H1 (cell line): ENCODE results near the gene USP7. TPM values are rescaled to one million over a fixed set of nuclear protein-coding genes. Genes with fewer than 3 reads are reported as not detected.

Source experiments
- CTCF ChIA-PET: fragments of 300-600 bp; sonication (Branson Sonifier 250); formaldehyde crosslinking; loops from one replicate; lab custom pipeline; 2021; ENCODE audit not compliant: partially characterized antibody; lab: Charles Lee
- POLR2A ChIA-PET: fragments of 300-600 bp; sonication (Branson Sonifier 250); formaldehyde crosslinking; loops from one replicate; lab custom pipeline; 2021; ENCODE audit warnings: inconsistent platforms; ENCODE audit not compliant: partially characterized antibody; lab: Charles Lee
- DNase-seq, 2 experiments: peaks; one replicate each; pipeline versions ENCODE4 v3.0.0 to v3.0.0-alpha.2; 2010 to 2022; ENCODE audit warnings: low spot score in 2 of 2, low read depth in 1 of 2, mixed read lengths in 1 of 2
- FAIRE-seq: peaks from 2 replicates; lab custom pipeline; 2011; peaks lifted over from hg19 to GRCh38; lab: Jason Lieb, UNC
- H2AFZ ChIP-seq: 2 replicates; pipeline ENCODE4 v1.8.1; 2012; ENCODE audit warnings: low read length, inconsistent platforms
- H2AK5ac ChIP-seq: 2 replicates; pipeline ENCODE4 v1.6.1; 2013; ENCODE audit warnings: low read depth, low read length
- H2BK120ac ChIP-seq: replicated peaks from 2 replicates; pipeline ENCODE3; 2013; ENCODE audit warnings: low read depth, low read length, inconsistent platforms
- H2BK12ac ChIP-seq: 2 replicates; pipeline ENCODE4 v1.6.1; 2013; ENCODE audit warnings: low read depth, low read length
- H2BK15ac ChIP-seq: 2 replicates; pipeline ENCODE4 v1.6.1; 2013; ENCODE audit warnings: low read length
- H2BK20ac ChIP-seq: 2 replicates; pipeline ENCODE4 v1.6.1; 2013; ENCODE audit warnings: low read length
- H2BK5ac ChIP-seq: 2 replicates; pipeline ENCODE4 v1.6.1; 2013; ENCODE audit warnings: low read depth, low read length
- H3K14ac ChIP-seq: 2 replicates; pipeline ENCODE4 v1.6.1; 2013; ENCODE audit warnings: inconsistent platforms; ENCODE audit not compliant: insufficient read length
- H3K18ac ChIP-seq: 2 replicates; pipeline ENCODE4 v1.6.1; 2013; ENCODE audit warnings: low read length; ENCODE audit errors: extremely low read depth
- H3K23ac ChIP-seq: 2 replicates; pipeline ENCODE4 v1.6.1; 2013; ENCODE audit warnings: inconsistent platforms; ENCODE audit not compliant: insufficient read length
- H3K23me2 ChIP-seq: 2 replicates; pipeline ENCODE4 v1.6.1; 2013; ENCODE audit warnings: low read depth, low read length
- H3K27ac ChIP-seq: 2 replicates; pipeline ENCODE4 v1.6.1; 2011; ENCODE audit warnings: low read depth, low read length, inconsistent platforms
- H3K27me3 ChIP-seq, 4 experiments: replicated peaks in 1 of 4; 1 replicate in 1 of 4; 2 replicates in 3 of 4; pipeline versions ENCODE4 v1.6.1 to v1.8.1; 2011 to 2013; ENCODE audit warnings: low read length in 3 of 4, mild to moderate bottlenecking in 3 of 4, inconsistent platforms in 2 of 4, mixed read lengths in 2 of 4, moderate library complexity in 1 of 4; ENCODE audit not compliant: control insufficient read depth in 3 of 4, insufficient read depth in 3 of 4; ENCODE audit errors: extremely low read depth in 1 of 4
- H3K36me3 ChIP-seq, 4 experiments: 2 replicates each; pipeline versions ENCODE4 v1.6.1 to v1.8.1; 2011 to 2013; ENCODE audit warnings: mild to moderate bottlenecking in 4 of 4, low read length in 3 of 4, moderate library complexity in 2 of 4, control low read depth in 1 of 4, inconsistent platforms in 1 of 4; ENCODE audit not compliant: insufficient read depth in 4 of 4, control insufficient read depth in 2 of 4
- H3K4ac ChIP-seq: replicated peaks from 2 replicates; pipeline ENCODE3; 2013; ENCODE audit warnings: low read length, low read depth, mixed read lengths, inconsistent platforms; ENCODE audit not compliant: insufficient read length
- H3K4me1 ChIP-seq, 4 experiments: replicated peaks in 1 of 4; 1 replicate in 1 of 4; 2 replicates in 3 of 4; pipeline versions ENCODE4 v1.6.1 to v1.8.1; 2011 to 2013; ENCODE audit warnings: low read length in 3 of 4, inconsistent platforms in 2 of 4, mixed read lengths in 1 of 4; ENCODE audit not compliant: insufficient read depth in 4 of 4, control insufficient read depth in 3 of 4
- H3K4me2 ChIP-seq, 2 experiments: 2 replicates each; pipeline versions ENCODE4 v1.6.1 to v1.8.1; 2011 to 2013; ENCODE audit warnings: low read depth in 2 of 2, low read length in 2 of 2, control low read depth in 1 of 2, inconsistent platforms in 1 of 2, mild to moderate bottlenecking in 1 of 2; ENCODE audit not compliant: insufficient read depth in 1 of 2
- H3K4me3 ChIP-seq, 4 experiments: fragments of 200-600, 300-600 bp in 1 of 4; sonication (generic), shearing (Covaris generic), sonication (Bioruptor Twin) in 1 of 4; 2 replicates each; pipeline versions ENCODE4 v1.5.1 to v1.8.1; 2011 to 2016; ENCODE audit warnings: low read length in 4 of 4, low read depth in 3 of 4, control low read depth in 2 of 4, inconsistent platforms in 2 of 4, mild to moderate bottlenecking in 2 of 4, mixed read lengths in 1 of 4, moderate library complexity in 1 of 4; ENCODE audit not compliant: insufficient read depth in 2 of 4; ENCODE audit errors: extremely low read depth in 1 of 4
- H3K56ac ChIP-seq: replicated peaks from 2 replicates; pipeline ENCODE3; 2013; ENCODE audit warnings: low read depth, mild to moderate bottlenecking, mixed read lengths, low read length, inconsistent platforms; ENCODE audit not compliant: insufficient read length
- H3K79me1 ChIP-seq: 2 replicates; pipeline ENCODE4 v1.6.1; 2013; ENCODE audit warnings: low read depth, low read length, control low read depth
- H3K79me2 ChIP-seq, 2 experiments: 2 replicates each; pipeline versions ENCODE4 v1.6.1 to v1.8.1; 2012 to 2013; ENCODE audit warnings: low read length in 2 of 2, mild to moderate bottlenecking in 2 of 2, inconsistent platforms in 1 of 2; ENCODE audit not compliant: insufficient read depth in 2 of 2, control insufficient read depth in 1 of 2
- H3K9ac ChIP-seq, 4 experiments: replicated peaks in 1 of 4; 1 replicate in 1 of 4; 2 replicates in 3 of 4; pipeline versions ENCODE4 v1.6.1 to v1.8.1; 2011 to 2013; ENCODE audit warnings: low read depth in 3 of 4, low read length in 3 of 4, control low read depth in 2 of 4, mild to moderate bottlenecking in 2 of 4, moderate library complexity in 2 of 4, inconsistent platforms in 1 of 4; ENCODE audit errors: extremely low read depth in 1 of 4
- H3K9me3 ChIP-seq, 2 experiments: 2 replicates each; pipeline versions ENCODE4 v1.6.1 to v1.8.1; 2012 to 2013; ENCODE audit warnings: mild to moderate bottlenecking in 2 of 2, moderate library complexity in 2 of 2, control low read depth in 1 of 2, inconsistent platforms in 1 of 2, low read depth in 1 of 2, low read length in 1 of 2, mixed read lengths in 1 of 2; ENCODE audit not compliant: insufficient read depth in 2 of 2
- H4K20me1 ChIP-seq, 2 experiments: replicated peaks in 1 of 2; 2 replicates each; pipeline versions ENCODE3 to v1.8.1; 2011 to 2013; ENCODE audit warnings: inconsistent platforms in 2 of 2, low read length in 2 of 2, mild to moderate bottlenecking in 1 of 2; ENCODE audit not compliant: insufficient read depth in 2 of 2, control insufficient read depth in 1 of 2
- H4K5ac ChIP-seq: 2 replicates; pipeline ENCODE4 v1.6.1; 2013; ENCODE audit warnings: low read length, low read depth, mixed read lengths, inconsistent platforms; ENCODE audit not compliant: insufficient read length
- H4K8ac ChIP-seq: 2 replicates; pipeline ENCODE4 v1.8.0; 2013; ENCODE audit warnings: mild to moderate bottlenecking, moderate library complexity, low read length, inconsistent platforms; ENCODE audit not compliant: insufficient read depth; ENCODE audit errors: extremely low read depth
- H4K91ac ChIP-seq: replicated peaks from 2 replicates; pipeline ENCODE3; 2013; ENCODE audit warnings: low read length, mixed read lengths, inconsistent platforms; ENCODE audit not compliant: insufficient read length
- CTCF ChIP-seq, 3 experiments: IDR thresholded peaks; 1 replicate in 2 of 3; 2 replicates in 1 of 3; pipeline versions ENCODE4 v1.5.1 to v1.6.1; 2011; ENCODE audit warnings: low read length in 3 of 3, mild to moderate bottlenecking in 3 of 3, inconsistent platforms in 2 of 3, low read depth in 1 of 3, moderate library complexity in 1 of 3; ENCODE audit not compliant: insufficient read depth in 1 of 3; ENCODE audit errors: control extremely low read depth in 1 of 3
- KDM4A ChIP-seq: IDR thresholded peaks from one replicate; pipeline ENCODE4 v1.7.1; 2012; ENCODE audit warnings: low read depth, mild to moderate bottlenecking, moderate library complexity, low read length, inconsistent platforms; ENCODE audit not compliant: severe bottlenecking
- MAX ChIP-seq: IDR thresholded peaks from 2 replicates; pipeline ENCODE4 v1.6.1; 2012; ENCODE audit warnings: inconsistent platforms
- NANOG ChIP-seq: IDR thresholded peaks from 2 replicates; pipeline ENCODE4 v1.6.1; 2011; ENCODE audit warnings: low read length, low read depth, mild to moderate bottlenecking, inconsistent platforms; ENCODE audit not compliant: insufficient read depth, poor library complexity, severe bottlenecking
- RBBP5 ChIP-seq: IDR thresholded peaks from 2 replicates; pipeline ENCODE4 v1.7.1; 2012; ENCODE audit warnings: low read depth, mild to moderate bottlenecking, inconsistent platforms, low read length, moderate library complexity, borderline replicate concordance
- SUZ12 ChIP-seq: fragments of 200-600 bp; sonication (generic); IDR thresholded peaks from 2 replicates; pipeline ENCODE4 v1.6.1; 2012; ENCODE audit warnings: mild to moderate bottlenecking, inconsistent platforms, low read length, moderate library complexity, mixed read lengths
- WGBS, 2 experiments: shearing (Covaris generic) in 1 of 2; methylation state at CpG; one replicate each; pipeline versions ENCODE4 v1.1.6 to v1.1.7; 2013 to 2015; ENCODE audit warnings: low lambda C conversion rate in 2 of 2, mixed read lengths in 2 of 2, inconsistent platforms in 1 of 2, low coverage in 1 of 2, missing lambda C conversion rate in 1 of 2; ENCODE audit not compliant: insufficient replicate concordance in 2 of 2, insufficient coverage in 1 of 2, insufficient read length in 1 of 2; ENCODE audit errors: extremely low coverage in 1 of 2, missing lambda C conversion rate in 1 of 2; 5-methylcytosine and 5-hydroxymethylcytosine counted together
- polyA plus RNA-seq, 7 experiments: library from polyadenylated mRNA; depleted of rRNA in 3 of 7; stranded (reverse) in 5 of 7; unstranded in 2 of 7; fragments of >200 nt in 5 of 7; fragments of 200-250 nt in 2 of 7; gene quantifications; 1 replicate in 5 of 7; 2 replicates in 1 of 7; 4 replicates in 1 of 7; pipeline versions ENCODE4 v1.2.1 to v1.2.3, GENCODE V29; 2011 to 2013; ENCODE audit warnings: missing spikeins in 2 of 7, mixed read lengths in 2 of 7
- total RNA-seq: library from RNA; stranded (reverse); fragmentation: NEBNext Ultra II Directional; extraction: Animal tissue kit (Norgen Biotek cat#: 25700); gene quantifications from 2 replicates; pipeline ENCODE4 v1.2.1, GENCODE V29; 2021

The USP7 gene
- total and polyA plus RNA-seq, 2 of the 8 experiments (the other 6 are each of a cell fraction or from before 2014, with no cell fraction given): 21.3 to 211 TPM

GRCh38 chr16:8910811-8911210 lies 52.9 kb downstream of the USP7 start:
- Histone ChIP-seq H4K8ac (no peak overlapping the region), H3K18ac (no peak overlapping the region), H2AK5ac (no peak overlapping the region), H3K79me1 (peaks cover 11% of the 10 kb centered on the region), H2BK120ac (no peak overlapping the region), H2BK5ac (0 out of 2 replicates have a peak overlapping the region, but pooled peaks have one; percentile 25), H3K4me1 (no peaks in the 10 kb centered on the region; a peak in 1 of 7 replicates), H4K91ac (no peak overlapping the region), H2BK15ac (no peak overlapping the region), H3K9ac (no peak overlapping the region; a peak in 1 of 7 replicates), H3K23me2 (no peaks in the 10 kb centered on the region), H2AFZ (no peak overlapping the region), H2BK20ac (no peak overlapping the region), H3K27ac (no peak overlapping the region), H3K27me3 (no peaks in the 10 kb centered on the region), H3K36me3 (peaks cover 10 to 80% (median 46%) of the 10 kb centered on the region in 4 experiments), H3K14ac (no peak overlapping the region), H4K5ac (no peak overlapping the region), H2BK12ac (no peak overlapping the region), H3K4me2 (no peak overlapping the region), H3K79me2 (peaks cover 0 to 11% of the 10 kb centered on the region in 2 experiments; a peak in 1 of 4 replicates), H4K20me1 (peaks cover 4% of the 10 kb centered on the region in 2 experiments), H3K23ac (no peak overlapping the region), H3K56ac (no peak overlapping the region), H3K4me3 (no peak overlapping the region), H3K4ac (no peak overlapping the region), H3K9me3 (no peaks in the 10 kb centered on the region)
- WGBS, 2 experiments: 93% methylated on average over 1 of the region's 1 CpG; no CpG with 5 or more reads in 1 of the 2 experiments
- TF ChIP-seq MAX (no peak), CTCF (IDR thresholded peaks at IDR 0.05; ENCODE audit: control extremely low read depth in 1 of 3, insufficient read depth in 1 of 3, low read depth in 1 of 3, low read length in 3 of 3) (no peak), KDM4A (no peak), RBBP5 (no peak), SUZ12 (no peak), NANOG (no peak)
- ChIA-PET POLR2A (interaction anchor here (1.7 kb wide), 1 partner anchor 10 kb away, joined by 3 read pairs; no protein-coding TSS in a partner anchor), CTCF (interaction anchor here (1.0 to 2.4 kb wide), 14 partner anchors 9 to 224 kb away, joined by 3 to 14 read pairs (median 5); partner anchors contain the start of gene LITAFD)
- DNase-seq (no peak), FAIRE-seq (no peak)
